ENCODE results near the gene RNF144A.

RNF144A gene

DNA sequence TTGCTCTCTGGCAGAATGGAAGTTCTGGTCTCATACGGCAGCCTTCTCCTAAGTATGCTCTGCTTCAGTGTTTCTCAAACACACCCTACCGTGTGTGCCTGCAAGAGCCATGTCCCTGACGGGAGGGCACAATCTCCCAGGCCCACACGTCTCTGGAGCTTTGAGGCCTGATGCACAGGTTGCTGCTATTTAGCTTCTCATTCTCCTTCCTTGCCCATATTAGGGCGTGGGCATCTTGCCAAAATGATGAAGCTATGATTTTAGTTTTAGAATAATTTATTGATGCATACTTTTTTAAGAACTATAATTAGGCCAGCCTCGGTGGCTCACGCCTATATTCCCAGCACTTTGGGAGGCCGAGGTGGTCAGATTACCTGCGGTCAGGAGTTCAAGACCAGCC lies 107.9 kb downstream of the RNF144A start:
- H3K9me3 ChIP-seq (ENCODE audit: insufficient read depth, low read depth, low read length) = no peaks in the 10 kb centered on the region
- TF ChIP-seq, protein P1, sequence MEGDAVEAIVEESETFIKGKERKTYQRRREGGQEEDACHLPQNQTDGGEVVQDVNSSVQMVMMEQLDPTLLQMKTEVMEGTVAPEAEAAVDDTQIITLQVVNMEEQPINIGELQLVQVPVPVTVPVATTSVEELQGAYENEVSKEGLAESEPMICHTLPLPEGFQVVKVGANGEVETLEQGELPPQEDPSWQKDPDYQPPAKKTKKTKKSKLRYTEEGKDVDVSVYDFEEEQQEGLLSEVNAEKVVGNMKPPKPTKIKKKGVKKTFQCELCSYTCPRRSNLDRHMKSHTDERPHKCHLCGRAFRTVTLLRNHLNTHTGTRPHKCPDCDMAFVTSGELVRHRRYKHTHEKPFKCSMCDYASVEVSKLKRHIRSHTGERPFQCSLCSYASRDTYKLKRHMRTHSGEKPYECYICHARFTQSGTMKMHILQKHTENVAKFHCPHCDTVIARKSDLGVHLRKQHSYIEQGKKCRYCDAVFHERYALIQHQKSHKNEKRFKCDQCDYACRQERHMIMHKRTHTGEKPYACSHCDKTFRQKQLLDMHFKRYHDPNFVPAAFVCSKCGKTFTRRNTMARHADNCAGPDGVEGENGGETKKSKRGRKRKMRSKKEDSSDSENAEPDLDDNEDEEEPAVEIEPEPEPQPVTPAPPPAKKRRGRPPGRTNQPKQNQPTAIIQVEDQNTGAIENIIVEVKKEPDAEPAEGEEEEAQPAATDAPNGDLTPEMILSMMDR (conservative IDR thresholded peaks at IDR 0.05; ENCODE audit: low read length) = no peak
- TF ChIP-seq EZH2phosphoT487 (IDR thresholded peaks at IDR 0.05; ENCODE audit: borderline replicate concordance) = no peak
- no peaks in the 10 kb centered on the region for H3K9me2 ChIP-seq (replicated peaks; ENCODE audit: low read depth, low read length)
- H3K4me3 ChIP-seq (ENCODE audit: low read length, poor library complexity, severe bottlenecking) = no peak overlapping the region
- no peak overlapping the region for H2AFZ ChIP-seq (ENCODE audit: low read length)
- no peak overlapping the region for H3K4me2 ChIP-seq (ENCODE audit: low read depth, low read length, poor library complexity, severe bottlenecking)
- H3K79me2 ChIP-seq (ENCODE audit: insufficient read depth, low read length) = no peaks in the 10 kb centered on the region
- peaks cover 11% of the 10 kb centered on the region; the same call in 1 of the 2 replicates for H3K36me3 ChIP-seq (ENCODE audit: insufficient read depth, low read length)
- no peaks in the 10 kb centered on the region for H3F3A ChIP-seq (ENCODE audit: low read depth)
- H3K27me3 ChIP-seq (ENCODE audit: insufficient read depth, low read length, poor library complexity, severe bottlenecking) = no peaks in the 10 kb centered on the region
- H4K20me1 ChIP-seq (ENCODE audit: insufficient read depth, low read length, poor library complexity, severe bottlenecking) = no peaks in the 10 kb centered on the region
- no peak overlapping the region for H3K9ac ChIP-seq (ENCODE audit: low read depth, low read length, poor library complexity, severe bottlenecking)
- H3K4me1 ChIP-seq (ENCODE audit: insufficient read depth, low read length, poor library complexity, severe bottlenecking) = no peaks in the 10 kb centered on the region

DNA sequence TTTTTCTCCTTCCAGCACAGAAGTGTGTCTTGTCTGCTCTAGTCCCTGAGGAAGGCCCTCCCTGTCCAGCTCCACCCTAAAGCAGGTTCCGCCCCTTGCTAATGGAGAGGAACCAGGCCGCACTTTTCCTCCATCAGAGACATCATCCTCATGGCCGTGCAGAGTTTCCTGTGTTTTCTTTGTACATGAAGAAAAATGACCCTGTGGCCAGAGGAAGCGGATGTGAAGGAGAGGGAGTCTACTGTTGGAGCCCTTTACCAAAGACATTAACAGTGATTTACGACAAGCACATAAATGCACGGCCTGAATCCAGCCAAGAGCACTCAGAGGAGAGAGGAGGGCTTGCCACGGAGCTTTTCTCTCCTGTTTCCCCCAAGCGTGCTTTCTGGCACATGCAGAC lies 109.5 kb downstream of the RNF144A start:
- no peaks in the 10 kb centered on the region for H3K9me2 ChIP-seq (replicated peaks; ENCODE audit: low read depth, low read length)
- H4K20me1 ChIP-seq (ENCODE audit: insufficient read depth, low read length, poor library complexity, severe bottlenecking) = no peaks in the 10 kb centered on the region
- H3K4me1 ChIP-seq (ENCODE audit: insufficient read depth, low read length, poor library complexity, severe bottlenecking) = no peaks in the 10 kb centered on the region
- no peak overlapping the region for H3K4me2 ChIP-seq (ENCODE audit: low read depth, low read length, poor library complexity, severe bottlenecking)
- TF ChIP-seq, protein P1 (conservative IDR thresholded peaks at IDR 0.05; ENCODE audit: low read length) = no peak
- no peak for TF ChIP-seq EZH2phosphoT487 (IDR thresholded peaks at IDR 0.05; ENCODE audit: borderline replicate concordance)
- no peak overlapping the region for H2AFZ ChIP-seq (ENCODE audit: low read length)
- no peaks in the 10 kb centered on the region for H3K79me2 ChIP-seq (ENCODE audit: insufficient read depth, low read length)
- H3K27me3 ChIP-seq (ENCODE audit: insufficient read depth, low read length, poor library complexity, severe bottlenecking) = no peaks in the 10 kb centered on the region
- H3K9ac ChIP-seq (ENCODE audit: low read depth, low read length, poor library complexity, severe bottlenecking) = no peak overlapping the region
- H3K4me3 ChIP-seq (ENCODE audit: low read length, poor library complexity, severe bottlenecking) = no peak overlapping the region
- H3K9me3 ChIP-seq (ENCODE audit: insufficient read depth, low read depth, low read length) = no peaks in the 10 kb centered on the region
- peaks cover 4% of the 10 kb centered on the region; the same call in 1 of the 2 replicates for H3K36me3 ChIP-seq (ENCODE audit: insufficient read depth, low read length)
- H3F3A ChIP-seq (ENCODE audit: low read depth) = no peaks in the 10 kb centered on the region

DNA sequence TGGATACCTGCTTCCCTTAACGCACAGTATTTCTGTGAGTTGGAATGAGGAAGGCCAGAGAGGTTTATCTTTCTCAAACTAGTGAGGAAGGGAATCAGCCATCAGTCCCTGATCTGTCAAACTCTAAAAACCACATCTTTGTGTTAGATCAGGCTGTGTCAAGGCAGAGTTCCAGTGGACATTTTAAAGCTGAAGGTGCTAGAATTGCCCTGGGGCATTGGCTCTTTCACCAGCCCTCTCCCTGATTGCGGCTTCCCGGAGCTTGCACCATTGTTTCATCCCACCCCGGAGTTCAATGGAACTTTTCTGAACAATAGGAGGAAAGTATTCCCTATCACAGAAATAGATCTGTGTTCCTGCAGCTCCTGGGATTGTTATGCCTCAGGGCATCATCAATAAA lies 110.2 kb downstream of the RNF144A start:
- H3K4me1 ChIP-seq (ENCODE audit: insufficient read depth, low read length, poor library complexity, severe bottlenecking) = no peaks in the 10 kb centered on the region
- H3K9ac ChIP-seq (ENCODE audit: low read depth, low read length, poor library complexity, severe bottlenecking) = no peak overlapping the region
- no peaks in the 10 kb centered on the region for H3K9me3 ChIP-seq (ENCODE audit: insufficient read depth, low read depth, low read length)
- TF ChIP-seq, protein P1 (conservative IDR thresholded peaks at IDR 0.05; ENCODE audit: low read length) = no peak
- no peak for TF ChIP-seq EZH2phosphoT487 (IDR thresholded peaks at IDR 0.05; ENCODE audit: borderline replicate concordance)
- H4K20me1 ChIP-seq (ENCODE audit: insufficient read depth, low read length, poor library complexity, severe bottlenecking) = no peaks in the 10 kb centered on the region
- no peaks in the 10 kb centered on the region for H3K79me2 ChIP-seq (ENCODE audit: insufficient read depth, low read length)
- H3K36me3 ChIP-seq (ENCODE audit: insufficient read depth, low read length) = peaks cover 4% of the 10 kb centered on the region; the same call in 1 of the 2 replicates
- no peak overlapping the region for H3K4me2 ChIP-seq (ENCODE audit: low read depth, low read length, poor library complexity, severe bottlenecking)
- H3K27me3 ChIP-seq (ENCODE audit: insufficient read depth, low read length, poor library complexity, severe bottlenecking) = no peaks in the 10 kb centered on the region
- no peak overlapping the region for H3K4me3 ChIP-seq (ENCODE audit: low read length, poor library complexity, severe bottlenecking)
- no peaks in the 10 kb centered on the region for H3K9me2 ChIP-seq (replicated peaks; ENCODE audit: low read depth, low read length)
- no peaks in the 10 kb centered on the region for H3F3A ChIP-seq (ENCODE audit: low read depth)
- no peak overlapping the region for H2AFZ ChIP-seq (ENCODE audit: low read length)
